ENCODE results near the gene FEZ2. TPM values are rescaled to one million over a fixed set of nuclear protein-coding genes. Genes with fewer than 3 reads are reported as not detected.

The FEZ2 gene
- 39.7 and 45.4 TPM in 2 replicates for total RNA-seq (2014; rRNA removed; shearing (Covaris generic))

GRCh38 chr2:36597532-36598377 lies at the start of gene FEZ2:
Gene FEZ2 (minus strand): TSS chr2:36598168. CDS start chr2:36598142, 26 bp downstream.

Other genes with a start within 250 kb of the FEZ2 start
- 109 and 129 TPM in 2 replicates for gene CRIM1, start 242.4 kb downstream of the FEZ2 start, total RNA-seq (2014; rRNA removed; shearing (Covaris generic))
- 0.50 and 0.98 TPM in 2 replicates for gene VIT, start 98.5 kb upstream of the FEZ2 start, total RNA-seq (2014; rRNA removed; shearing (Covaris generic))